Suprapubic skin (tissue), 4 donors: ENCODE data around the gene CSNK1G1.

Experiments
- POLR2A ChIP-seq, 2 donors: fragments of 450-650 bp; IDR thresholded peaks; one replicate each; pipeline ENCODE4 v1.6.1; 2017; ENCODE audit warnings: antibody characterized with exemption in 2 of 2, mild to moderate bottlenecking in 2 of 2, moderate library complexity in 2 of 2
- POLR2AphosphoS5 ChIP-seq, 3 donors: sonication (generic); formaldehyde crosslinking; IDR thresholded peaks; one replicate each; pipeline ENCODE4 v1.6.1; 2017; ENCODE audit warnings: antibody characterized with exemption in 3 of 3
- TF ChIP-seq, protein P1 (sequence below), 2 donors: fragments of 200-600 bp in 1 of 2; fragments of 450-650 bp in 1 of 2; sonication (generic) in 1 of 2; IDR thresholded peaks; one replicate each; pipeline ENCODE4 v1.5.1; 2016 to 2019; ENCODE audit warnings: antibody characterized with exemption in 2 of 2, mild to moderate bottlenecking in 1 of 2, moderate library complexity in 1 of 2

DNA sequence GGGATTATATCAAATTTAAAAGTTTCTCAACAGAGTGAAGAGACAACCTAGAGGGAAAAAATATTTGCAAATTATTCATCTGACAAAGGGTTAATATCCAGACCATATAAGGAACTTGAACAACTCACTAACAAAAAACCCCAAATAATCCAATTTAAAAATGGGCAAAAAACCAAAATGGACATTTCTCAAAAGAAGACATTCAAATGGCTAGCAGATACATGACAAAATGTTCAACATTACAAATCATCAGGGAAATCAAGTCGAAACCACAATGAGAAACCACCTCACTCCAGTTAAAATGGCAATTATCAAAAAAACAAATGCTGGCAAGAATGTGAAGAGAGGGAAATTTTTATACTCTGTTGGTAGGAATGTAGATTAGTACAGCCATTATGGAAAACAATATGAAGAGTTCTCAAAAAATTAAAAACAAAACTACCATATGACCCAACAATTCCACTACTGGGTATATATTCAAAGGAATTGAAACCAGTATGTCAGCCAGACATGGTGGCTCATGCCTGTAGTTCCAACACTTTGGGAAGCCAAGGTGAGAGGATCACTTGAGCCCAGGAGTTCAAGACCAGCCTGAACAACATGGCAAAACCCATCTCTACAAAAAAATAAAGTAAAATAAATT, 88.5 kb downstream of the CSNK1G1 start:
- TF ChIP-seq, protein P1, sequence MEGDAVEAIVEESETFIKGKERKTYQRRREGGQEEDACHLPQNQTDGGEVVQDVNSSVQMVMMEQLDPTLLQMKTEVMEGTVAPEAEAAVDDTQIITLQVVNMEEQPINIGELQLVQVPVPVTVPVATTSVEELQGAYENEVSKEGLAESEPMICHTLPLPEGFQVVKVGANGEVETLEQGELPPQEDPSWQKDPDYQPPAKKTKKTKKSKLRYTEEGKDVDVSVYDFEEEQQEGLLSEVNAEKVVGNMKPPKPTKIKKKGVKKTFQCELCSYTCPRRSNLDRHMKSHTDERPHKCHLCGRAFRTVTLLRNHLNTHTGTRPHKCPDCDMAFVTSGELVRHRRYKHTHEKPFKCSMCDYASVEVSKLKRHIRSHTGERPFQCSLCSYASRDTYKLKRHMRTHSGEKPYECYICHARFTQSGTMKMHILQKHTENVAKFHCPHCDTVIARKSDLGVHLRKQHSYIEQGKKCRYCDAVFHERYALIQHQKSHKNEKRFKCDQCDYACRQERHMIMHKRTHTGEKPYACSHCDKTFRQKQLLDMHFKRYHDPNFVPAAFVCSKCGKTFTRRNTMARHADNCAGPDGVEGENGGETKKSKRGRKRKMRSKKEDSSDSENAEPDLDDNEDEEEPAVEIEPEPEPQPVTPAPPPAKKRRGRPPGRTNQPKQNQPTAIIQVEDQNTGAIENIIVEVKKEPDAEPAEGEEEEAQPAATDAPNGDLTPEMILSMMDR (IDR thresholded peaks at IDR 0.05), result no peak
- TF ChIP-seq POLR2AphosphoS5 (IDR thresholded peaks at IDR 0.05) (no peak), POLR2A (IDR thresholded peaks at IDR 0.05) (no peak)
